NOMO-1 (cell line): ENCODE data around the gene GABRE.
"Not testable (repeated sequence)": the region's sequence is repeated elsewhere in the genome, so short reads cannot be mapped to it uniquely, and the experiment has no call there.

Source experiments
- DNase-seq, 2 experiments: peaks; one replicate each; lab custom pipeline; 2025; ENCODE audit not compliant: unreplicated experiment in 2 of 2; lab: John Stamatoyannopoulos, UW

GABRE gene

GRCh38 chrX:151970661-151971060 is 3.8 kb downstream of the GABRE start:
- DNase-seq, result no peak

- no peak for DNase-seq
Observed at GRCh38 chrX:151970027-151970426, 4.4 kb downstream of the GABRE start.

- no peak for DNase-seq
Observed at GRCh38 chrX:151966236-151966635, 8.2 kb downstream of the GABRE start.

- DNase-seq, result no peak
Observed at GRCh38 chrX:151962034-151962433, 12.4 kb downstream of the GABRE start.

GRCh38 chrX:151958101-151958500 is 16.4 kb downstream of the GABRE start:
- no peak for DNase-seq

- DNase-seq, result no peak
Observed at GRCh38 chrX:151954730-151955129, 19.7 kb downstream of the GABRE start.

GRCh38 chrX:151938172-151938571 is 36.3 kb downstream of the GABRE start:
- no peak for DNase-seq

- DNase-seq, result no peak
Observed at GRCh38 chrX:151935358-151935757, 39.1 kb downstream of the GABRE start.

GRCh38 chrX:151929126-151929525 is 45.4 kb downstream of the GABRE start:
- no peak for DNase-seq

- no peak for DNase-seq
Observed at GRCh38 chrX:151923648-151924047, 50.8 kb downstream of the GABRE start.

GRCh38 chrX:151922692-151923091 is 51.8 kb downstream of the GABRE start:
- no peak for DNase-seq

GRCh38 chrX:151921866-151922265 is 52.6 kb downstream of the GABRE start:
- no peak for DNase-seq

GRCh38 chrX:151921292-151921691 is 53.2 kb downstream of the GABRE start:
- no peak for DNase-seq

- DNase-seq, result no peak
Observed at GRCh38 chrX:151920530-151920929, 53.9 kb downstream of the GABRE start.

GRCh38 chrX:151920101-151920500 is 54.4 kb downstream of the GABRE start:
- no peak for DNase-seq

GRCh38 chrX:151919610-151920009 is 54.9 kb downstream of the GABRE start:
- no peak for DNase-seq

GRCh38 chrX:151918736-151919135 is 55.7 kb downstream of the GABRE start:
- not testable (repeated sequence) for DNase-seq

GRCh38 chrX:151912780-151913179 is 61.7 kb downstream of the GABRE start, which contains the start of gene MAGEA4:
Gene MAGEA4, plus strand, starts transcription at chrX:151912889. Its CDS starts 10,776 bp downstream, at chrX:151923665.
- no peak for DNase-seq

- no peak for DNase-seq
Observed at GRCh38 chrX:151912221-151912620, 62.3 kb downstream of the GABRE start.

- DNase-seq, result no peak
Observed at GRCh38 chrX:151904989-151905388, 69.5 kb downstream of the GABRE start.
